Natural killer cell (primary cell): ENCODE results near the gene SEC24D. TPM values are rescaled to one million over a fixed set of nuclear protein-coding genes. Genes with fewer than 3 reads are reported as not detected.

ENCODE experiments used
- ATAC-seq, 3 donors: fragments of 150-1000 bp in 2 of 3; fragments of 200-7000 bp in 1 of 3; cut with Tn5 transposase; 1 replicate in 1 of 3; 2 replicates in 2 of 3; pipeline ENCODE4 v1.10.0; 2021; ENCODE audit warnings: mild to moderate bottlenecking in 2 of 3, moderate library complexity in 2 of 3
- DNase-seq, 2 donors: peaks; one replicate each; pipeline versions ENCODE4 v3.0.0 to v3.0.0-alpha.2; 2013 to 2021; ENCODE audit warnings: mixed read lengths in 1 of 2
- H3K27ac ChIP-seq: one replicate; pipeline ENCODE4 v1.5.1; 2013; ENCODE audit warnings: mild to moderate bottlenecking, low read length
- H3K27me3 ChIP-seq: one replicate; pipeline ENCODE4 v1.6.1; 2013; ENCODE audit warnings: low read length; ENCODE audit not compliant: control insufficient read depth, insufficient read depth
- H3K36me3 ChIP-seq: one replicate; pipeline ENCODE4 v1.6.1; 2013; ENCODE audit warnings: low read length; ENCODE audit not compliant: control insufficient read depth, insufficient read depth
- H3K4me1 ChIP-seq: one replicate; pipeline ENCODE4 v1.6.1; 2013; ENCODE audit warnings: low read length; ENCODE audit not compliant: control insufficient read depth, insufficient read depth
- H3K4me3 ChIP-seq: one replicate; pipeline ENCODE4 v1.5.1; 2013; ENCODE audit warnings: low read length
- H3K9me3 ChIP-seq: one replicate; pipeline ENCODE4 v1.6.1; 2013; ENCODE audit warnings: low read length; ENCODE audit not compliant: control insufficient read depth, insufficient read depth
- H3K27ac Mint-ChIP-seq, 2 donors: one replicate each; pipeline ENCODE4 v1.8.0; 2022; ENCODE audit warnings: mild to moderate bottlenecking in 2 of 2, mixed read lengths in 2 of 2, moderate library complexity in 1 of 2
- H3K27me3 Mint-ChIP-seq, 2 donors: one replicate each; pipeline ENCODE4 v1.8.0; 2022; ENCODE audit warnings: low read depth in 2 of 2, mixed read lengths in 2 of 2
- H3K36me3 Mint-ChIP-seq: one replicate; pipeline ENCODE4 v1.8.0; 2022; ENCODE audit warnings: mixed read lengths
- H3K4me1 Mint-ChIP-seq, 2 donors: one replicate each; pipeline ENCODE4 v1.8.0; 2022; ENCODE audit warnings: mixed read lengths in 2 of 2
- H3K4me3 Mint-ChIP-seq: one replicate; pipeline ENCODE4 v1.8.0; 2022; ENCODE audit warnings: mild to moderate bottlenecking, moderate library complexity, mixed read lengths
- H3K9me3 Mint-ChIP-seq, 2 donors: one replicate each; pipeline ENCODE4 v1.8.0; 2022; ENCODE audit warnings: mixed read lengths in 2 of 2
- CTCF ChIP-seq: fragments of 200-600 bp; IDR thresholded peaks from one replicate; pipeline ENCODE4 v1.8.0; 2022; ENCODE audit warnings: antibody characterized with exemption
- WGBS: methylation state at CpG from one replicate; pipeline ENCODE4 v1.1.7; 2013; ENCODE audit warnings: missing lambda C conversion rate; ENCODE audit not compliant: insufficient coverage; 5-methylcytosine and 5-hydroxymethylcytosine counted together
- intact Hi-C: fragments of 100-400 bp; cut with micrococcal nuclease; formaldehyde crosslinking; loops from one replicate; pipeline ENCODE4 v1.14.2; 2022
- total RNA-seq, 4 donors: library from RNA; stranded (reverse); fragments of 120-200 nt in 1 of 4; gene quantifications; one replicate each; pipeline versions ENCODE4 v1.2.3 to v1.2.4, GENCODE V29; 2013 to 2022

SEC24D gene
- total RNA-seq, 3 donors from 2014 or later (not counting 1 experiment from before 2014, with no cell fraction given) = 32.7 to 50.2 (median 35.2) TPM

- no peak for DNase-seq
- H3K4me3 Mint-ChIP-seq = peak overlapping the region; percentile 41
- Histone ChIP-seq H3K9me3 (no peaks in the 10 kb centered on the region), H3K4me1 (peaks cover 14% of the 10 kb centered on the region), H3K27me3 (no peaks in the 10 kb centered on the region), H3K36me3 (peaks cover 13% of the 10 kb centered on the region), H3K4me3 (no peak overlapping the region), H3K27ac (no peak overlapping the region)
- peaks cover 17% of the 10 kb centered on the region for H3K36me3 Mint-ChIP-seq
- no peak for ATAC-seq
- peaks cover 0 to 2% of the 10 kb centered on the region in 2 donors for H3K27me3 Mint-ChIP-seq
- 91% methylated on average over 4 of the region's 5 CpGs for WGBS
- TF ChIP-seq CTCF = no peak
- H3K4me1 Mint-ChIP-seq = peaks cover 18 to 38% of the 10 kb centered on the region in 2 donors
- no peaks in the 10 kb centered on the region for H3K9me3 Mint-ChIP-seq
- intact Hi-C loops = no loop called here
- H3K27ac Mint-ChIP-seq = no peak overlapping the region
These were observed 2.6 kb downstream of the SEC24D start for GRCh38 chr4:118833192-118833820.

- Histone ChIP-seq H3K27ac (no peak overlapping the region), H3K9me3 (no peaks in the 10 kb centered on the region), H3K4me3 (no peak overlapping the region), H3K36me3 (peaks cover 20% of the 10 kb centered on the region), H3K27me3 (no peaks in the 10 kb centered on the region), H3K4me1 (no peaks in the 10 kb centered on the region)
- peaks cover 17% of the 10 kb centered on the region for H3K36me3 Mint-ChIP-seq
- no peak for TF ChIP-seq CTCF
- no peaks in the 10 kb centered on the region for H3K9me3 Mint-ChIP-seq
- H3K27ac Mint-ChIP-seq = no peak overlapping the region
- H3K4me1 Mint-ChIP-seq = peaks cover 24 to 46% of the 10 kb centered on the region in 2 donors
- no peak for DNase-seq
- 98% methylated on average over 2 of the region's 2 CpGs for WGBS
- intact Hi-C loops = no loop called here
- ATAC-seq = no peak
- H3K27me3 Mint-ChIP-seq = no peaks in the 10 kb centered on the region
- no peak overlapping the region for H3K4me3 Mint-ChIP-seq
These were observed 6.8 kb downstream of the SEC24D start for GRCh38 chr4:118829107-118829506.

GRCh38 chr4:118826723-118827444 lies 9.0 kb downstream of the SEC24D start:
- WGBS = 89% methylated on average over 1 of the region's 2 CpGs
- no peak overlapping the region for H3K4me3 ChIP-seq
- peaks cover 20% of the 10 kb centered on the region for H3K36me3 ChIP-seq
- Mint-ChIP-seq H3K4me1 (peaks cover 30 to 31% of the 10 kb centered on the region in 2 donors), H3K27ac (no peak overlapping the region), H3K4me3 (no peak overlapping the region), H3K36me3 (peaks cover 23% of the 10 kb centered on the region), H3K27me3 (no peaks in the 10 kb centered on the region), H3K9me3 (no peaks in the 10 kb centered on the region)
- no peak for ATAC-seq
- H3K4me1 ChIP-seq = no peaks in the 10 kb centered on the region
- DNase-seq = no peak
- H3K27me3 ChIP-seq = no peaks in the 10 kb centered on the region
- no peak overlapping the region for H3K27ac ChIP-seq
- TF ChIP-seq CTCF = no peak
- intact Hi-C loops = no loop called here
- H3K9me3 ChIP-seq = no peaks in the 10 kb centered on the region
